ENCODE data around the gene SLC9A8.

The SLC9A8 gene

GRCh38 chr20:49874696-49875095 lies 62.1 kb downstream of the SLC9A8 start:
- Histone ChIP-seq H3K36me3 (ENCODE audit: control insufficient read depth in 2 of 2, insufficient read depth in 1 of 2, low read length in 2 of 2) (peaks cover 0 to 18% of the 10 kb centered on the region in 2 experiments; a peak in 2 of 3 replicates), H3K4me1 (ENCODE audit: control insufficient read depth, insufficient read depth, low read length) (no peaks in the 10 kb centered on the region), H3K27ac (ENCODE audit: extremely low read depth, low read depth, low read length) (no peak overlapping the region), H3K4me3 (ENCODE audit: low read depth, low read length) (no peak overlapping the region), H3K9me3 (ENCODE audit: control insufficient read depth, insufficient read depth, low read depth, low read length) (no peaks in the 10 kb centered on the region)
- ChIA-PET CTCF (no interaction called here), POLR2A (no interaction called here)
- no peak for TF ChIP-seq ZBTB21 (tag by site-specific recombination; IDR thresholded peaks at IDR 0.05)

- TF ChIP-seq ZBTB17 (tag by site-specific recombination; IDR thresholded peaks at IDR 0.05) (no peak), ZNF19 (tag by site-specific recombination; IDR thresholded peaks at IDR 0.05; ENCODE audit: low read depth) (no peak), ZSCAN4 (tag by site-specific recombination; IDR thresholded peaks at IDR 0.05) (no peak), ZNF266 (tag by site-specific recombination; IDR thresholded peaks at IDR 0.05; ENCODE audit: low read depth) (no peak), GLIS2 (tag by site-specific recombination; IDR thresholded peaks at IDR 0.05) (no peak), KLF10 (tag by site-specific recombination; IDR thresholded peaks at IDR 0.05) (no peak), ZNF175 (tag by site-specific recombination; IDR thresholded peaks at IDR 0.05) (no peak), PATZ1 (tag by site-specific recombination; IDR thresholded peaks at IDR 0.05) (no peak), ZNF449 (tag by site-specific recombination; IDR thresholded peaks at IDR 0.05) (no peak), ZNF792 (tag by site-specific recombination; IDR thresholded peaks at IDR 0.05) (no peak), PRDM10 (tag by site-specific recombination; IDR thresholded peaks at IDR 0.05) (no peak)
- POLR2A ChIA-PET, result no interaction called here
Measured at GRCh38 chr20:49877386-49877921, 64.8 kb downstream of the SLC9A8 start.

GRCh38 chr20:49878977-49879376 lies 66.3 kb downstream of the SLC9A8 start:
- H3K27ac ChIP-seq (ENCODE audit: extremely low read depth, low read depth, low read length), result no peak overlapping the region
- H3K4me3 ChIP-seq (ENCODE audit: low read depth, low read length), result no peak overlapping the region
- ChIA-PET CTCF (interaction anchor here (0.6 to 2.5 kb wide), 2 partner anchors 10 to 338 kb away, joined by 3 to 8 read pairs; no protein-coding TSS in a partner anchor), POLR2A (no interaction called here)
- no peaks in the 10 kb centered on the region for H3K9me3 ChIP-seq (ENCODE audit: control insufficient read depth, insufficient read depth, low read depth, low read length)
- TF ChIP-seq ZNF843 (tag by site-specific recombination; IDR thresholded peaks at IDR 0.05), result no peak
- no peak for TF ChIP-seq ZNF202 (tag by site-specific recombination; IDR thresholded peaks at IDR 0.05; ENCODE audit: borderline replicate concordance)
- no peak for TF ChIP-seq ZNF292 (tag by site-specific recombination; IDR thresholded peaks at IDR 0.05; ENCODE audit: borderline replicate concordance, low read depth)
- TF ChIP-seq ZNF776 (tag by site-specific recombination; IDR thresholded peaks at IDR 0.05; ENCODE audit: borderline replicate concordance), result no peak
- TF ChIP-seq ZSCAN18 (tag by site-specific recombination; IDR thresholded peaks at IDR 0.05), result no peak
- TF ChIP-seq ZNF350 (tag by site-specific recombination; IDR thresholded peaks at IDR 0.05), result no peak
- H3K4me1 ChIP-seq (ENCODE audit: control insufficient read depth, insufficient read depth, low read length), result no peaks in the 10 kb centered on the region
- H3K36me3 ChIP-seq (ENCODE audit: control insufficient read depth in 2 of 2, insufficient read depth in 1 of 2, low read length in 2 of 2), result peaks cover 0 to 44% of the 10 kb centered on the region in 2 experiments; a peak in 2 of 3 replicates

More at GRCh38 chr20:49877386-49877921, 64.8 kb downstream of the SLC9A8 start:
- Histone ChIP-seq H3K27ac (ENCODE audit: extremely low read depth, low read depth, low read length) (no peak overlapping the region), H3K4me3 (ENCODE audit: low read depth, low read length) (no peak overlapping the region), H3K9me3 (ENCODE audit: control insufficient read depth, insufficient read depth, low read depth, low read length) (no peaks in the 10 kb centered on the region), H3K4me1 (ENCODE audit: control insufficient read depth, insufficient read depth, low read length) (no peaks in the 10 kb centered on the region), H3K36me3 (ENCODE audit: control insufficient read depth in 2 of 2, insufficient read depth in 1 of 2, low read length in 2 of 2) (peaks cover 0 to 30% of the 10 kb centered on the region in 2 experiments; a peak in 2 of 3 replicates)
- CTCF ChIA-PET, result interaction anchor here (0.5 to 2.5 kb wide), 5 partner anchors 11 to 336 kb away, joined by 3 to 8 read pairs (median 3); no protein-coding TSS in a partner anchor

All from HEK293 (cell line).